ENCODE results near the gene MED1. TPM values are rescaled to one million over a fixed set of nuclear protein-coding genes. Genes with fewer than 3 reads are reported as not detected.
"Not testable (repeated sequence)": the region's sequence is repeated elsewhere in the genome, so short reads cannot be mapped to it uniquely, and the experiment has no call there.

MED1 gene, protein sequence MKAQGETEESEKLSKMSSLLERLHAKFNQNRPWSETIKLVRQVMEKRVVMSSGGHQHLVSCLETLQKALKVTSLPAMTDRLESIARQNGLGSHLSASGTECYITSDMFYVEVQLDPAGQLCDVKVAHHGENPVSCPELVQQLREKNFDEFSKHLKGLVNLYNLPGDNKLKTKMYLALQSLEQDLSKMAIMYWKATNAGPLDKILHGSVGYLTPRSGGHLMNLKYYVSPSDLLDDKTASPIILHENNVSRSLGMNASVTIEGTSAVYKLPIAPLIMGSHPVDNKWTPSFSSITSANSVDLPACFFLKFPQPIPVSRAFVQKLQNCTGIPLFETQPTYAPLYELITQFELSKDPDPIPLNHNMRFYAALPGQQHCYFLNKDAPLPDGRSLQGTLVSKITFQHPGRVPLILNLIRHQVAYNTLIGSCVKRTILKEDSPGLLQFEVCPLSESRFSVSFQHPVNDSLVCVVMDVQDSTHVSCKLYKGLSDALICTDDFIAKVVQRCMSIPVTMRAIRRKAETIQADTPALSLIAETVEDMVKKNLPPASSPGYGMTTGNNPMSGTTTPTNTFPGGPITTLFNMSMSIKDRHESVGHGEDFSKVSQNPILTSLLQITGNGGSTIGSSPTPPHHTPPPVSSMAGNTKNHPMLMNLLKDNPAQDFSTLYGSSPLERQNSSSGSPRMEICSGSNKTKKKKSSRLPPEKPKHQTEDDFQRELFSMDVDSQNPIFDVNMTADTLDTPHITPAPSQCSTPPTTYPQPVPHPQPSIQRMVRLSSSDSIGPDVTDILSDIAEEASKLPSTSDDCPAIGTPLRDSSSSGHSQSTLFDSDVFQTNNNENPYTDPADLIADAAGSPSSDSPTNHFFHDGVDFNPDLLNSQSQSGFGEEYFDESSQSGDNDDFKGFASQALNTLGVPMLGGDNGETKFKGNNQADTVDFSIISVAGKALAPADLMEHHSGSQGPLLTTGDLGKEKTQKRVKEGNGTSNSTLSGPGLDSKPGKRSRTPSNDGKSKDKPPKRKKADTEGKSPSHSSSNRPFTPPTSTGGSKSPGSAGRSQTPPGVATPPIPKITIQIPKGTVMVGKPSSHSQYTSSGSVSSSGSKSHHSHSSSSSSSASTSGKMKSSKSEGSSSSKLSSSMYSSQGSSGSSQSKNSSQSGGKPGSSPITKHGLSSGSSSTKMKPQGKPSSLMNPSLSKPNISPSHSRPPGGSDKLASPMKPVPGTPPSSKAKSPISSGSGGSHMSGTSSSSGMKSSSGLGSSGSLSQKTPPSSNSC (N-terminal part only)
- total RNA-seq (2014; rRNA removed; shearing (Covaris generic)) (14.9 and 17.6 TPM in 2 replicates), polyA plus RNA-seq (2016; fragmentation: Nextera tagmentation; extraction: Ambion mirVana) (15.4 and 17.2 TPM in 2 replicates)

DNA sequence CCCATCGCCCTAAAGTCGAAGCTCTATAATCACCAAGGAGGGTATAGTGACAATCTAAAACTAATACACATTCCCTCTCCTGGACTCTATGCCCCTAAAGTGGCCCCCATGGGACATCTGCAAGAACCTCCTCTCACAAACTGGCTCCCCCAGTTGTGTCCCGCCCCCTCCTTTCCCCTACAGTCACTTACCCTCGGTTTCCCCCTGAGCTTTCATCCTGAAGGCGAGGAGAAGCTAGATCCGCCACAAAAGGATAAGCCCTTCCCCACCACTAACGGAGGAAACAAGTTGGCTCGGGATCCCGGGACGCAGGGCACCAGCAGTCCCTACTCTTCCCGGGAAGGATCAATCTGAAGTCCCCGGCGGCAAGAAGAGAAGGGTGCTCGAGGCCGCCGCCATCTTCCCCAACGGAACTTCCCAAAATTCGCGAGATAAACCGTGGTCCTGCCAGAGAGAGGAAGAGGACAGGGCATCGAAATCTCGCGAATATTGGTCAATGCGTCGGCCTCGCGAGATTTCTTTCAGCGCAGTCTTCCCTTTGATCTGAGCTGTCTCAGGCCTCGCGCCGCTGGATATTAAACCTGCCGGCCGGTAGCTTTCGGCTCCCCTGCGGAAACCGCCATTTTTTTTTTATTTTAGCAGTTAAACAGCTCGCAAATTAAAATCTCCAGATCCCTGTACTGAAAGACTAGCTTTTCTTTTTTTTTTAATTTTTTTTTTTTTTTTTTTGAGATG, at the start of gene MED1:
Gene MED1 (minus strand): TSS at position 417 of the 735 bp plus-strand sequence. CDS start 201 bp downstream, at position 216.
- peak; percentile 99 for DNase-seq
- WGBS, 2 experiments (ENCODE audit: low coverage in 1 of 2, low lambda C conversion rate in 2 of 2, missing lambda C conversion rate in 2 of 2) = 1% methylated on average over 36 to 37 of the region's 37 CpGs
- Histone ChIP-seq H3K9me2 (ENCODE audit: insufficient read depth) (no peaks in the 10 kb centered on the region), H3K27me3 (replicated peaks; ENCODE audit: insufficient read depth) (no peaks in the 10 kb centered on the region), H2AFZ (peak within 1 kb of the TSS; percentile 91), H3K9me3 (ENCODE audit: low read depth) (no peaks in the 10 kb centered on the region), H4K20me1 (ENCODE audit: insufficient read depth) (no peaks in the 10 kb centered on the region), H3K4me1 (ENCODE audit: insufficient read depth) (0 out of 2 replicates have a peak, but pooled peaks cover 5% of the 10 kb centered on the region), H3F3A (ENCODE audit: insufficient read depth) (no peaks in the 10 kb centered on the region), H3K79me2 (ENCODE audit: insufficient read depth) (peaks cover 58% of the 10 kb centered on the region), H3K27ac (peak within 1 kb of the TSS; percentile 88), H3K9ac (peak within 1 kb of the TSS; percentile 97), H3K36me3 (ENCODE audit: low read depth) (peaks cover 7% of the 10 kb centered on the region; the same call in 1 of the 2 replicates), H3K4me2 (ENCODE audit: unreplicated experiment) (peak within 1 kb of the TSS; percentile 91), H3K4me3 (peak within 1 kb of the TSS; percentile 96)
- in situ Hi-C loops (cut with MboI) = no loop called here
- TF ChIP-seq EZH2 (IDR thresholded peaks at IDR 0.05; ENCODE audit: insufficient read depth, poor library complexity, severe bottlenecking) (no peak), EZH2phosphoT487 (IDR thresholded peaks at IDR 0.05; ENCODE audit: insufficient read depth, low read depth) (no peak)

GRCh38 chr17:39496921-39497320, 45.9 kb upstream of the MED1 start:
- H3K36me3 ChIP-seq (ENCODE audit: low read depth) = peaks cover 56% of the 10 kb centered on the region
- not testable (repeated sequence) for H3F3A ChIP-seq (ENCODE audit: insufficient read depth)
- WGBS, 2 experiments (ENCODE audit: low coverage in 1 of 2, low lambda C conversion rate in 2 of 2, missing lambda C conversion rate in 2 of 2) = 96 to 97% methylated on average over 12 of the region's 12 CpGs

DNA sequence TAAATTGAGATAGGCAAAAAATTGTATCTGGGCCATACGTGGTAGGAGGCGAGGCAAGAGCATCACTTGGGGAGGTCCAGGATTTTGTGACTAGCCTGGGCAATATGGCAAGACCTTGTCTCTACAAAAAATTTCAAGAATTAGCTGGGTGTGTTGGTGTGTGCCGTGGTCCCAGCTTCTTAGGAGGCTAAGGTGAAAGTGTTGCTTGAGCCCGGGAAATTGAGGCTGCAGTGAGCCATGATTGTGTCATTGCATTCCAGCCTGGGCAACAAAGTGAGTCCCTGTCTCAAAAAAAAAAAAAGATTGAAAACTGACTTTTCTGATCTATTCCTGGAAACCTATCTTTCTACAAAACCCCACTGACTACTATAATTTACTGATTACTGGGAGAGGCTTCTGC, 36.9 kb upstream of the MED1 start:
- in situ Hi-C loops (cut with MboI) = no loop called here
- DNase-seq = peak; percentile 33
- TF ChIP-seq EZH2 (IDR thresholded peaks at IDR 0.05; ENCODE audit: insufficient read depth, poor library complexity, severe bottlenecking) (no peak), EZH2phosphoT487 (IDR thresholded peaks at IDR 0.05; ENCODE audit: insufficient read depth, low read depth) (no peak)

More at GRCh38 chr17:39496921-39497320, 45.9 kb upstream of the MED1 start:
- H3K9me3 ChIP-seq (ENCODE audit: low read depth); H4K20me1 ChIP-seq (ENCODE audit: insufficient read depth); H3K27ac ChIP-seq; H2AFZ ChIP-seq; DNase-seq; H3K4me3 ChIP-seq; H3K27me3 ChIP-seq (replicated peaks; ENCODE audit: insufficient read depth); H3K9me2 ChIP-seq (ENCODE audit: insufficient read depth); in situ Hi-C loops (cut with MboI); H3K4me2 ChIP-seq (ENCODE audit: unreplicated experiment); H3K9ac ChIP-seq; H3K4me1 ChIP-seq (ENCODE audit: insufficient read depth): not testable (repeated sequence)
- H3K79me2 ChIP-seq (ENCODE audit: insufficient read depth) = peaks cover 15% of the 10 kb centered on the region

GRCh38 chr17:39487490-39487889, 36.4 kb upstream of the MED1 start:
- H4K20me1 ChIP-seq (ENCODE audit: insufficient read depth); DNase-seq; H3K4me3 ChIP-seq; H3K9ac ChIP-seq; H3K9me2 ChIP-seq (ENCODE audit: insufficient read depth); H3K27me3 ChIP-seq (replicated peaks; ENCODE audit: insufficient read depth); H3K9me3 ChIP-seq (ENCODE audit: low read depth); H2AFZ ChIP-seq; in situ Hi-C loops (cut with MboI): not testable (repeated sequence)
- peaks cover 45% of the 10 kb centered on the region for H3F3A ChIP-seq (ENCODE audit: insufficient read depth)
- peaks cover 34% of the 10 kb centered on the region for H3K4me1 ChIP-seq (ENCODE audit: insufficient read depth)
- peak overlapping the region; percentile 94 for H3K27ac ChIP-seq
- H3K36me3 ChIP-seq (ENCODE audit: low read depth) = peaks cover 26% of the 10 kb centered on the region
- H3K79me2 ChIP-seq (ENCODE audit: insufficient read depth) = peaks cover 65% of the 10 kb centered on the region
- WGBS, 2 experiments (ENCODE audit: low coverage in 1 of 2, low lambda C conversion rate in 2 of 2, missing lambda C conversion rate in 2 of 2) = 97 to 100% methylated on average over 3 of the region's 3 CpGs
- peak overlapping the region; percentile 63 for H3K4me2 ChIP-seq (ENCODE audit: unreplicated experiment)

More for the DNA sequence above, 36.9 kb upstream of the MED1 start:
- no peak overlapping the region for H2AFZ ChIP-seq
- peaks cover 44% of the 10 kb centered on the region for H3F3A ChIP-seq (ENCODE audit: insufficient read depth)
- peaks cover 30% of the 10 kb centered on the region for H3K36me3 ChIP-seq (ENCODE audit: low read depth)
- H3K79me2 ChIP-seq (ENCODE audit: insufficient read depth) = peaks cover 60% of the 10 kb centered on the region
- H3K4me2 ChIP-seq (ENCODE audit: unreplicated experiment) = peak overlapping the region; percentile 63
- H3K9me2 ChIP-seq (ENCODE audit: insufficient read depth) = no peaks in the 10 kb centered on the region
- WGBS, 2 experiments (ENCODE audit: low coverage in 1 of 2, low lambda C conversion rate in 2 of 2, missing lambda C conversion rate in 2 of 2) = 51 to 55% methylated on average over 4 of the region's 4 CpGs
- no peaks in the 10 kb centered on the region for H4K20me1 ChIP-seq (ENCODE audit: insufficient read depth)
- H3K4me1 ChIP-seq (ENCODE audit: insufficient read depth) = peaks cover 34% of the 10 kb centered on the region
- H3K9me3 ChIP-seq (ENCODE audit: low read depth) = no peaks in the 10 kb centered on the region
- H3K27me3 ChIP-seq (replicated peaks; ENCODE audit: insufficient read depth) = no peaks in the 10 kb centered on the region
- H3K27ac ChIP-seq = peak overlapping the region; percentile 94
- no peak overlapping the region for H3K4me3 ChIP-seq
- peak overlapping the region; percentile 17 for H3K9ac ChIP-seq

Measured in GM23248 (cell line).